Esophagus muscularis mucosa (tissue), 4 donors: ENCODE measurements around the gene B3GALNT2.

ENCODE experiments used
- CTCF ChIP-seq, 3 experiments: fragments of 200-600 bp in 2 of 3; fragments of 450-650 bp in 1 of 3; sonication (generic) in 2 of 3; IDR thresholded peaks; one replicate each; pipeline ENCODE4 v1.5.1; 2017 to 2019; ENCODE audit warnings: antibody characterized with exemption in 3 of 3, mild to moderate bottlenecking in 2 of 3, moderate library complexity in 1 of 3
- EP300 ChIP-seq: sonication (generic); formaldehyde crosslinking; IDR thresholded peaks from one replicate; pipeline ENCODE4 v1.6.1; 2017; ENCODE audit warnings: antibody characterized with exemption
- POLR2A ChIP-seq: fragments of 450-650 bp; IDR thresholded peaks from one replicate; pipeline ENCODE4 v1.6.1; 2017; ENCODE audit warnings: antibody characterized with exemption, moderate library complexity, mild to moderate bottlenecking, low read depth
- POLR2AphosphoS5 ChIP-seq, 2 donors: sonication (generic); formaldehyde crosslinking; IDR thresholded peaks; one replicate each; pipeline ENCODE4 v1.6.1; 2017; ENCODE audit warnings: antibody characterized with exemption in 2 of 2

GRCh38 chr1:235441159-235441685 lies 63.0 kb downstream of the B3GALNT2 start:
- no peak for TF ChIP-seq POLR2AphosphoS5 (IDR thresholded peaks at IDR 0.05)
- no peak for TF ChIP-seq CTCF (IDR thresholded peaks at IDR 0.05)
- TF ChIP-seq POLR2A: no peak
- TF ChIP-seq EP300: no peak
